GM12878 (cell line): ENCODE measurements around the gene PNMT. TPM values are rescaled to one million over a fixed set of nuclear protein-coding genes. Genes with fewer than 3 reads are reported as not detected.
A peak's percentile ranks its signal among the peaks of the same experiment; 100 is the strongest.

ENCODE experiments used
- ATAC-seq: fragments of 200-7000 bp; cut with Tn5 transposase; 3 replicates; pipeline ENCODE4 v1.9.1; 2020; ENCODE audit warnings: mild to moderate bottlenecking, moderate library complexity
- BruUV-seq: library from RNA; stranded (reverse); fragments of 400-500 nt; replicated peaks from 2 replicates; lab custom pipeline; 2021; lab: Mats Ljungman, UMichigan
- CTCF ChIA-PET: fragments of 300-600 bp; sonication (Branson Sonifier 250); formaldehyde crosslinking; extraction: SDS; loops from one replicate; lab custom pipeline; 2021; ENCODE audit warnings: inconsistent platforms; lab: Yijun Ruan, JAX
- POLR2A ChIA-PET: fragments of 350-600 bp; formaldehyde crosslinking; extraction: SDS; loops from one replicate; lab custom pipeline; 2021; ENCODE audit warnings: inconsistent platforms; lab: Charles Lee
- RAD21 ChIA-PET: fragments of 300-600 bp; sonication (Branson Sonifier 250); formaldehyde crosslinking; loops from one replicate; lab custom pipeline; 2023; ENCODE audit warnings: antibody characterized with exemption; ENCODE audit not compliant: unreplicated experiment; lab: Charles Lee
- SMC1A ChIA-PET: fragments of 300-600 bp; sonication (Branson Sonifier 250); formaldehyde crosslinking; loops from one replicate; lab custom pipeline; 2023; ENCODE audit not compliant: unreplicated experiment, uncharacterized antibody; lab: Charles Lee
- DNase-seq: peaks from one replicate; pipeline ENCODE4 v3.0.0-alpha.2; 2011; ENCODE audit warnings: low read depth, low spot score
- FAIRE-seq: peaks from 3 replicates; lab custom pipeline; 2011; peaks lifted over from hg19 to GRCh38; lab: Jason Lieb, UNC
- H2AFZ ChIP-seq: 2 replicates; pipeline ENCODE4 v1.6.0; 2011; ENCODE audit warnings: low read depth, low read length, control low read depth; ENCODE audit not compliant: control insufficient read depth
- H3K27ac ChIP-seq: 2 replicates; pipeline ENCODE4 v1.5.1; 2011; ENCODE audit warnings: control low read depth; ENCODE audit not compliant: control insufficient read depth, insufficient read depth
- H3K27me3 ChIP-seq, 2 experiments: replicated peaks in 1 of 2; 2 replicates each; pipeline versions ENCODE4 v1.6.0 to v1.6.1; 2011; ENCODE audit warnings: low read length in 1 of 2; ENCODE audit not compliant: control insufficient read depth in 2 of 2, insufficient read depth in 2 of 2
- H3K36me3 ChIP-seq, 2 experiments: 2 replicates each; pipeline ENCODE4 v1.5.1; 2011; ENCODE audit warnings: low read length in 1 of 2; ENCODE audit not compliant: control insufficient read depth in 2 of 2, insufficient read depth in 2 of 2
- H3K4me1 ChIP-seq: 2 replicates; pipeline ENCODE4 v1.6.1; 2011; ENCODE audit warnings: mild to moderate bottlenecking, low read length, moderate library complexity, mixed read lengths; ENCODE audit not compliant: control insufficient read depth, insufficient read depth
- H3K4me2 ChIP-seq: 2 replicates; pipeline ENCODE4 v1.6.0; 2011; ENCODE audit warnings: control low read depth; ENCODE audit not compliant: control insufficient read depth, insufficient read depth
- H3K4me3 ChIP-seq: fragments of 200-600 bp; sonication (generic); 2 replicates; pipeline ENCODE4 v1.5.1; 2016
- H3K79me2 ChIP-seq: 2 replicates; pipeline ENCODE4 v1.6.0; 2011; ENCODE audit warnings: low read length; ENCODE audit not compliant: control insufficient read depth, insufficient read depth
- H3K9ac ChIP-seq: 2 replicates; pipeline ENCODE4 v1.8.0; 2011; ENCODE audit warnings: low read length, control low read depth, mixed read lengths; ENCODE audit not compliant: control insufficient read depth, insufficient read depth
- H3K9me3 ChIP-seq: replicated peaks from 3 replicates; pipeline ENCODE4 v1.5.1; 2011; ENCODE audit warnings: mild to moderate bottlenecking, low read length; ENCODE audit not compliant: control insufficient read depth, insufficient read depth
- H4K20me1 ChIP-seq: 2 replicates; pipeline ENCODE4 v1.6.0; 2011; ENCODE audit not compliant: control insufficient read depth, insufficient read depth
- ELK1 ChIP-seq: IDR thresholded peaks from 2 replicates; pipeline ENCODE4 v1.6.1; 2012; ENCODE audit warnings: low read depth, low read length, improper control_type of control experiment
- HCFC1 ChIP-seq: fragments of 150-350 bp; IDR thresholded peaks from 2 replicates; pipeline ENCODE4 v1.6.1; 2014; ENCODE audit warnings: low read length
- HDAC2 ChIP-seq: fragments of 200-600 bp; sonication (generic); IDR thresholded peaks from 2 replicates; pipeline ENCODE4 v1.6.1; 2017
- IRF3 ChIP-seq: fragments of 450-650 bp; IDR thresholded peaks from 2 replicates; pipeline ENCODE4 v1.6.1; 2014; ENCODE audit warnings: mild to moderate bottlenecking
- JUND ChIP-seq: IDR thresholded peaks from 2 replicates; pipeline ENCODE4 v1.6.1; 2012; ENCODE audit warnings: low read depth, mild to moderate bottlenecking, low read length, improper control_type of control experiment, moderate library complexity
- MXI1 ChIP-seq: fragments of 150-350 bp; IDR thresholded peaks from 2 replicates; pipeline ENCODE4 v1.6.1; 2011; ENCODE audit warnings: low read depth, mild to moderate bottlenecking, inconsistent platforms, low read length, improper control_type of control experiment
- RB1 ChIP-seq: fragments of 450-650 bp; formaldehyde crosslinking; IDR thresholded peaks from 2 replicates; pipeline ENCODE4 v1.6.1; 2017; ENCODE audit warnings: mild to moderate bottlenecking, borderline replicate concordance
- SREBF1 ChIP-seq: IDR thresholded peaks from 2 replicates; pipeline ENCODE4 v1.6.1; 2012; ENCODE audit warnings: mild to moderate bottlenecking, low read length
- ZNF217 ChIP-seq: fragments of 450-650 bp; IDR thresholded peaks from 2 replicates; pipeline ENCODE4 v1.6.1; 2017; ENCODE audit warnings: antibody characterized with exemption, mild to moderate bottlenecking
- ZSCAN29 ChIP-seq: fragments of 450-650 bp; IDR thresholded peaks from 2 replicates; pipeline ENCODE4 v1.6.1; 2017; ENCODE audit warnings: mild to moderate bottlenecking, moderate library complexity
- WGBS: methylation state at CpG from one replicate; pipeline ENCODE4 v1.1.6; 2016; ENCODE audit warnings: low lambda C conversion rate; ENCODE audit not compliant: insufficient replicate concordance, insufficient coverage; ENCODE audit errors: missing lambda C conversion rate; 5-methylcytosine and 5-hydroxymethylcytosine counted together
- in situ Hi-C: fragments of 300-500 bp; cut with MboI; formaldehyde crosslinking; loops from 9 replicates; pipeline ENCODE4 v1.14.3; 2018; ENCODE audit warnings: mixed read lengths
- intact Hi-C: fragments of 100-400 bp; cut with micrococcal nuclease; formaldehyde crosslinking; loops from one replicate; pipeline ENCODE4 v1.14.2; 2022; ENCODE audit not compliant: unreplicated experiment
- polyA plus RNA-seq, 11 experiments: library from polyadenylated mRNA; depleted of rRNA in 4 of 11; unstranded in 6 of 11; stranded (reverse) in 5 of 11; fragments of >200 nt; fragmentation: Nextera tagmentation in 4 of 11; fragmentation: Illumina TruSeq in 1 of 11; extraction: Ambion mirVana in 4 of 11; extraction: Trizol in 1 of 11; gene quantifications; 1 replicate in 1 of 11; 2 replicates in 10 of 11; pipeline versions ENCODE4 v1.2.1 to v1.2.3, GENCODE V29; 2011 to 2016; ENCODE audit warnings: inconsistent platforms in 2 of 11, missing spikeins in 2 of 11, low read depth in 1 of 11
- total RNA-seq, 4 experiments: library from RNA; depleted of rRNA in 3 of 4; stranded (reverse); fragments of >200 nt in 3 of 4; fragmentation: Illumina TruSeq in 1 of 4; extraction: Trizol in 1 of 4; gene quantifications; 2 replicates each; pipeline versions ENCODE4 v1.2.1 to v1.2.3, GENCODE V29; 2013 to 2021
- TF ChIP-seq, protein P1 (sequence below): IDR thresholded peaks from 2 replicates; pipeline ENCODE4 v1.6.1; 2012; ENCODE audit warnings: improper control_type of control experiment, low read depth, low read length; ENCODE audit not compliant: insufficient replicate concordance

Gene PNMT
- total and polyA plus RNA-seq, 10 of the 15 experiments (the other 5 are each of a cell fraction or from before 2014, with no cell fraction given): not detected

DNA sequence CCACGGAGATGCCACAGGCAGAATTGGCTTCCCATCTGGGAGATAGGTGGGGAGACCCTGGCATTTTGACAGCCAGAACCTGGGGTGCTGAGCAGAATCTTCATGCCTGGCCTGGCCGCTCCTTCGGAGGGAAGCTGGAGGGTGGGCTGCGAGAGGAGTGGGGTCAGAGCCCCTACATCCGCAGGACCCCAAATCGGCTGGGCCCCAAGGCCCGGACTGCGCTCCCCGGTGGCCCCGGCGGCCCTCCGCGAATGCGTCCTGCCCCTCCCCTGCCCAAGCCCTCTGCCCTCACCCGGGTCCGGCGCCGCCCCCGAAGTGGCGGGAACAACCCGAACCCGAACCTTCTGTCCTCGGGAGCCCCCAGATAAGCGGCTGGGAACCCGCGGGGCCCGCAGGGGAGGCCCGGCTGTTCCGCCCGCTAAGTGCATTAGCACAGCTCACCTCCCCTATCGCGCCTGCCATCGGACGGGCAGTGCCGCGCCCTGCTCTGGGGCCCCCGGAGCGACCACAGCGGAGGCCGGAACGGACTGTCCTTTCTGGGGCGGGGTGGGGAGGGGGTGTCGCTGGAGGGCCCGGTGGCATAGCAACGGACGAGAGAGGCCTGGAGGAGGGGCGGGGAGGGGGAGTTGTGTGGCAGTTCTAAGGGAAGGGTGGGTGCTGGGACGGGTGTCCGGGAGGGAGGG lies 850 bp upstream of the PNMT start:
- TF ChIP-seq SREBF1: no peak
- no peak for TF ChIP-seq MXI1
- no peak for TF ChIP-seq ZSCAN29
- no peak for TF ChIP-seq RB1
- no peak for TF ChIP-seq JUND
- no peak for TF ChIP-seq ZNF217
- TF ChIP-seq, protein P1, sequence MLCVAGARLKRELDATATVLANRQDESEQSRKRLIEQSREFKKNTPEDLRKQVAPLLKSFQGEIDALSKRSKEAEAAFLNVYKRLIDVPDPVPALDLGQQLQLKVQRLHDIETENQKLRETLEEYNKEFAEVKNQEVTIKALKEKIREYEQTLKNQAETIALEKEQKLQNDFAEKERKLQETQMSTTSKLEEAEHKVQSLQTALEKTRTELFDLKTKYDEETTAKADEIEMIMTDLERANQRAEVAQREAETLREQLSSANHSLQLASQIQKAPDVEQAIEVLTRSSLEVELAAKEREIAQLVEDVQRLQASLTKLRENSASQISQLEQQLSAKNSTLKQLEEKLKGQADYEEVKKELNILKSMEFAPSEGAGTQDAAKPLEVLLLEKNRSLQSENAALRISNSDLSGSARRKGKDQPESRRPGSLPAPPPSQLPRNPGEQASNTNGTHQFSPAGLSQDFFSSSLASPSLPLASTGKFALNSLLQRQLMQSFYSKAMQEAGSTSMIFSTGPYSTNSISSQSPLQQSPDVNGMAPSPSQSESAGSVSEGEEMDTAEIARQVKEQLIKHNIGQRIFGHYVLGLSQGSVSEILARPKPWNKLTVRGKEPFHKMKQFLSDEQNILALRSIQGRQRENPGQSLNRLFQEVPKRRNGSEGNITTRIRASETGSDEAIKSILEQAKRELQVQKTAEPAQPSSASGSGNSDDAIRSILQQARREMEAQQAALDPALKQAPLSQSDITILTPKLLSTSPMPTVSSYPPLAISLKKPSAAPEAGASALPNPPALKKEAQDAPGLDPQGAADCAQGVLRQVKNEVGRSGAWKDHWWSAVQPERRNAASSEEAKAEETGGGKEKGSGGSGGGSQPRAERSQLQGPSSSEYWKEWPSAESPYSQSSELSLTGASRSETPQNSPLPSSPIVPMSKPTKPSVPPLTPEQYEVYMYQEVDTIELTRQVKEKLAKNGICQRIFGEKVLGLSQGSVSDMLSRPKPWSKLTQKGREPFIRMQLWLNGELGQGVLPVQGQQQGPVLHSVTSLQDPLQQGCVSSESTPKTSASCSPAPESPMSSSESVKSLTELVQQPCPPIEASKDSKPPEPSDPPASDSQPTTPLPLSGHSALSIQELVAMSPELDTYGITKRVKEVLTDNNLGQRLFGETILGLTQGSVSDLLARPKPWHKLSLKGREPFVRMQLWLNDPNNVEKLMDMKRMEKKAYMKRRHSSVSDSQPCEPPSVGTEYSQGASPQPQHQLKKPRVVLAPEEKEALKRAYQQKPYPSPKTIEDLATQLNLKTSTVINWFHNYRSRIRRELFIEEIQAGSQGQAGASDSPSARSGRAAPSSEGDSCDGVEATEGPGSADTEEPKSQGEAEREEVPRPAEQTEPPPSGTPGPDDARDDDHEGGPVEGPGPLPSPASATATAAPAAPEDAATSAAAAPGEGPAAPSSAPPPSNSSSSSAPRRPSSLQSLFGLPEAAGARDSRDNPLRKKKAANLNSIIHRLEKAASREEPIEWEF: no peak
- no peak for TF ChIP-seq ELK1
- no peak for TF ChIP-seq IRF3
- no peak for TF ChIP-seq HDAC2
- no peak for TF ChIP-seq HCFC1
- no peak for DNase-seq
- ChIA-PET SMC1A (interaction anchor here (1.5 kb wide), 1 partner anchor 46 kb away, joined by 6 read pairs; no protein-coding TSS in a partner anchor), POLR2A (interaction anchor here (0.7 kb wide), 1 partner anchor 31 kb away, joined by 4 read pairs; no protein-coding TSS in a partner anchor), CTCF (interaction anchor here (0.6 to 9.1 kb wide), 6 partner anchors 10 to 45 kb away, joined by 3 to 114 read pairs (median 4); no protein-coding TSS in a partner anchor), RAD21 (no interaction called here)
- H3K79me2 ChIP-seq: no peaks in the 10 kb centered on the region
- H3K9me3 ChIP-seq: no peaks in the 10 kb centered on the region
- intact Hi-C loops (no loop called here), in situ Hi-C loops (no loop called here)
- H4K20me1 ChIP-seq: no peaks in the 10 kb centered on the region; the same call in 1 of the 2 replicates
- H3K36me3 ChIP-seq: peaks cover 0 to 5% of the 10 kb centered on the region in 2 experiments; a peak in 2 of 4 replicates
- H3K4me1 ChIP-seq: no peaks in the 10 kb centered on the region
- no peak overlapping the region for H2AFZ ChIP-seq
- H3K4me2 ChIP-seq: no peak overlapping the region
- peaks cover 4 to 6% of the 10 kb centered on the region in 2 experiments; a peak in 3 of 4 replicates for H3K27me3 ChIP-seq
- WGBS: 32% methylated on average over 28 of the region's 49 CpGs
- no peak overlapping the region for H3K27ac ChIP-seq
- FAIRE-seq: no peak
- BruUV-seq: no TSS peak
- no peak overlapping the region for H3K4me3 ChIP-seq
- peak; percentile 15; the same call in 1 of the 3 replicates for ATAC-seq
- no peak overlapping the region for H3K9ac ChIP-seq
